HepG2 (cell line): Measurements from ENCODE around the gene CRYM. TPM values are rescaled to one million over a fixed set of nuclear protein-coding genes. Genes with fewer than 3 reads are reported as not detected.

ENCODE experiments used
- AGO1 ChIP-seq: fragments of 200-400 bp; formaldehyde crosslinking; IDR thresholded peaks from 2 replicates; pipeline ENCODE4 v1.6.1; 2017; ENCODE audit warnings: mild to moderate bottlenecking, low read depth, low read length, moderate library complexity; ENCODE audit not compliant: poor library complexity, severe bottlenecking
- ARHGAP35 ChIP-seq: sonication (generic); formaldehyde crosslinking; IDR thresholded peaks from 2 replicates; pipeline ENCODE4 v1.9.0; 2022; ENCODE audit warnings: mild to moderate bottlenecking, inconsistent platforms, moderate library complexity, missing genetic modification reagents, borderline replicate concordance
- ATF7-NPFF ChIP-seq: sonication (generic); formaldehyde crosslinking; IDR thresholded peaks from 2 replicates; pipeline ENCODE4 v1.8.1; 2023; ENCODE audit warnings: mild to moderate bottlenecking, low read depth, missing genetic modification reagents, moderate library complexity
- CAMTA2 ChIP-seq: sonication (generic); formaldehyde crosslinking; IDR thresholded peaks from 2 replicates; pipeline ENCODE4 v1.4.0; 2020; ENCODE audit warnings: mild to moderate bottlenecking, missing genetic modification reagents, borderline replicate concordance
- FOXP1 ChIP-seq, 2 experiments: fragments of 450-650 bp in 1 of 2; IDR thresholded peaks; 2 replicates each; pipeline ENCODE4 v1.6.1; 2017 to 2018; ENCODE audit warnings: antibody characterized with exemption in 1 of 2
- GTF2F1 ChIP-seq: fragments of 150-350 bp; IDR thresholded peaks from 2 replicates; pipeline ENCODE4 v1.6.1; 2014; ENCODE audit warnings: low read length
- KLF11 ChIP-seq: IDR thresholded peaks from 2 replicates; pipeline ENCODE4 v1.6.1; 2016; ENCODE audit warnings: missing compliant biosample characterization
- MBNL3 ChIP-seq: fragments of 250-450 bp; sonication (Bioruptor Pico); conservative IDR thresholded peaks from 2 replicates; pipeline ENCODE4 v1.8.0; 2022; ENCODE audit warnings: mild to moderate bottlenecking, inconsistent platforms
- MEF2D ChIP-seq: sonication (generic); formaldehyde crosslinking; IDR thresholded peaks from 2 replicates; pipeline ENCODE4 v1.5.1; 2020; ENCODE audit warnings: mild to moderate bottlenecking, missing genetic modification reagents
- MTF1 ChIP-seq: sonication (generic); formaldehyde crosslinking; IDR thresholded peaks from 2 replicates; pipeline ENCODE4 v1.5.0; 2020; ENCODE audit warnings: missing genetic modification reagents
- NPAS2 ChIP-seq: sonication (generic); formaldehyde crosslinking; IDR thresholded peaks from 2 replicates; pipeline ENCODE4 v1.8.0; 2022; ENCODE audit warnings: mild to moderate bottlenecking, missing genetic modification reagents, borderline replicate concordance
- PHF21A ChIP-seq: sonication (generic); formaldehyde crosslinking; IDR thresholded peaks from 2 replicates; pipeline ENCODE4 v1.5.0; 2020; ENCODE audit warnings: mild to moderate bottlenecking, missing genetic modification reagents
- POLR2A ChIP-seq, 2 experiments: IDR thresholded peaks; 2 replicates each; pipeline ENCODE4 v1.6.1; 2011; ENCODE audit warnings: low read depth in 2 of 2, low read length in 2 of 2, mild to moderate bottlenecking in 1 of 2, moderate library complexity in 1 of 2; ENCODE audit not compliant: insufficient read depth in 1 of 2
- RARA ChIP-seq: IDR thresholded peaks from 2 replicates; pipeline ENCODE4 v1.6.1; 2016; ENCODE audit warnings: missing genetic modification reagents, missing compliant biosample characterization
- RFXANK ChIP-seq: IDR thresholded peaks from 2 replicates; pipeline ENCODE4 v1.6.1; 2016
- SRY ChIP-seq: sonication (generic); formaldehyde crosslinking; IDR thresholded peaks from 2 replicates; pipeline ENCODE4 v1.8.0; 2022; ENCODE audit warnings: mild to moderate bottlenecking, missing genetic modification reagents
- SYNCRIP ChIP-seq: fragments of 200-400 bp; formaldehyde crosslinking; IDR thresholded peaks from 2 replicates; pipeline ENCODE4 v1.6.1; 2018; ENCODE audit warnings: mild to moderate bottlenecking, low read depth, low read length; ENCODE audit not compliant: insufficient read depth
- ZNF33B ChIP-seq: sonication (generic); formaldehyde crosslinking; IDR thresholded peaks from 2 replicates; pipeline ENCODE4 v1.5.1; 2020; ENCODE audit warnings: mild to moderate bottlenecking, missing genetic modification reagents
- ZNF550 ChIP-seq: sonication (generic); formaldehyde crosslinking; IDR thresholded peaks from 2 replicates; pipeline ENCODE4 v1.4.0; 2020; ENCODE audit warnings: mild to moderate bottlenecking, missing genetic modification reagents, borderline replicate concordance
- ZNF557 ChIP-seq: sonication (generic); formaldehyde crosslinking; IDR thresholded peaks from 2 replicates; pipeline ENCODE4 v1.4.0; 2020; ENCODE audit warnings: missing genetic modification reagents
- ZNF605 ChIP-seq: sonication (generic); formaldehyde crosslinking; IDR thresholded peaks from 2 replicates; pipeline ENCODE4 v1.8.0; 2022; ENCODE audit warnings: mild to moderate bottlenecking, missing genetic modification reagents
- ZNF713 ChIP-seq: sonication (generic); formaldehyde crosslinking; IDR thresholded peaks from 2 replicates; pipeline ENCODE4 v1.4.0; 2020; ENCODE audit warnings: mild to moderate bottlenecking, missing genetic modification reagents
- ZNF766 ChIP-seq: sonication (generic); formaldehyde crosslinking; IDR thresholded peaks from 2 replicates; pipeline ENCODE4 v1.5.0; 2020; ENCODE audit warnings: missing genetic modification reagents, borderline replicate concordance
- ZNF83 ChIP-seq: sonication (generic); formaldehyde crosslinking; IDR thresholded peaks from 2 replicates; pipeline ENCODE4 v1.4.0; 2020; ENCODE audit warnings: missing genetic modification reagents, mild to moderate bottlenecking, borderline replicate concordance
- polyA plus RNA-seq, 8 experiments: library from polyadenylated mRNA; depleted of rRNA in 3 of 8; stranded (reverse) in 7 of 8; unstranded in 1 of 8; fragments of >200 nt; fragmentation: Illumina TruSeq in 4 of 8; extraction: Trizol in 4 of 8; gene quantifications; 2 replicates each; pipeline versions ENCODE4 v1.2.1 to v1.2.3, GENCODE V29; 2011 to 2016; ENCODE audit warnings: low read depth in 4 of 8, missing spikeins in 1 of 8, mixed read lengths in 1 of 8; ENCODE audit not compliant: insufficient read depth in 1 of 8
- total RNA-seq, 5 experiments: library from RNA; depleted of rRNA; stranded (reverse); fragments of >200 nt; fragmentation: Illumina TruSeq; extraction: Trizol; gene quantifications; 2 replicates each; pipeline ENCODE4 v1.2.3, GENCODE V29; 2016; ENCODE audit warnings: low read depth in 1 of 5
- TF ChIP-seq, protein P1 (sequence below): sonication (generic); formaldehyde crosslinking; IDR thresholded peaks from 2 replicates; pipeline ENCODE4 v1.8.0; 2022; ENCODE audit warnings: missing genetic modification reagents, low read depth, mild to moderate bottlenecking, borderline replicate concordance
- TF ChIP-seq, protein P2 (sequence below): sonication (generic); formaldehyde crosslinking; IDR thresholded peaks from 2 replicates; pipeline ENCODE4 v1.8.0; 2022; ENCODE audit warnings: mild to moderate bottlenecking, missing genetic modification reagents
- TF ChIP-seq, protein P3 (sequence below), 2 experiments: IDR thresholded peaks; 2 replicates each; pipeline ENCODE4 v1.6.1; 2011 to 2012; ENCODE audit warnings: low read length in 2 of 2, borderline replicate concordance in 1 of 2, low read depth in 1 of 2, mild to moderate bottlenecking in 1 of 2, moderate library complexity in 1 of 2

Gene CRYM
- total and polyA plus RNA-seq, 2 of the 13 experiments (the other 11 are each of a cell fraction or from before 2014, with no cell fraction given): 1.9 to 2.2 TPM

DNA sequence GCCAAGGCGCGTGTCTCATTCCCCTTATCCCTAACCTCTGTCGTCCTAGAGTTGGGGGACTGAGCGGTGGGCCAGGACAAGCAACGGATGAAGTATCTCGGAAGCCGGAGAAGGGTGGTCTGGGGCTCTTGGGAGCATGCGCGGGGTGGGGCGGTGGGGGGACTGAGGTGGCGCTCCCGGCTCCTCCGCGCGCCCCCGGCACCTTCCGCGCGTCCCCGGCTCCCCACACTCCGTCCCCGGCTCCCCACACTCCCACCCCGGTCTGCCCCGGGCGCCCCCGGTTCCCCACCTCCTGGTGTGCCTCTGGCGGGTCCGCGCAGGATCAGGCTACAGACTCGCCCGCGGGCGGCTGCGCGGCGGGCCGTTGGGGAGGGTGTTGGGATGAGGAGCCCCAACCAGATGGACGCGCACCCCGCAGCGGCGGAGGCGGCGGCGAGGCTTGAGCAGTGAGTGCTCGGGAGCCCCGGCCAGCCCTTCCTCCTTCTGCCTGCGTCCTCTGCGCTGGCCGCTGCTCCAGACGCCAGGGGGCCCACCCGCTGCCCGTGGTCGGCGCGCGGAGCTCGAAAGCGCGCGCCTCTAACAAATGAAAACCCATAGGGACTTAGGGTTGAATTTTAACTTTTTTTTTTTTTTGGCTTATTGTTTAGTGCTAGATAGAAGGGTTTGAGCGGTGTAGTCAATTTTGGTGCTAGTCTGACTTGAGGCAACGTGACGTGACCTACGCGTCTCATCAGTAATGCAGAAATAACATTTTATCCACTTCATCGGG is 5.6 kb upstream of the CRYM start (continued):
- TF ChIP-seq RARA (0 out of 2 replicates have a peak, but pooled peaks have one; percentile 25), KLF11 (CRISPR knock-in tag) (no peak), ZNF83 (CRISPR knock-in tag) (no peak), ARHGAP35 (CRISPR knock-in tag) (no peak), MEF2D (CRISPR knock-in tag) (no peak), FOXP1 (IDR thresholded peaks at IDR 0.05) (no peak), FOXP1 (CRISPR knock-in tag; IDR thresholded peaks at IDR 0.05) (no peak), AGO1 (peak; percentile 69), ZNF33B (CRISPR knock-in tag) (no peak), ZNF557 (CRISPR knock-in tag) (peak; percentile 29; the same call in 1 of the 2 replicates), ZNF550 (CRISPR knock-in tag) (no peak), ZNF605 (CRISPR knock-in tag) (no peak), MBNL3 (CRISPR knock-in tag) (no peak), POLR2A (IDR thresholded peaks at IDR 0.05; ENCODE audit: insufficient read depth in 1 of 2, low read depth in 2 of 2, low read length in 2 of 2) (no peak), SYNCRIP (no peak), GTF2F1 (no peak), ZNF713 (CRISPR knock-in tag) (no peak), RFXANK (no peak), PHF21A (CRISPR knock-in tag) (peak; percentile 37; the same call in 1 of the 2 replicates), SRY (no peak), NPAS2 (CRISPR knock-in tag) (no peak), MTF1 (CRISPR knock-in tag) (no peak), ZNF766 (no peak), CAMTA2 (CRISPR knock-in tag) (no peak), ATF7-NPFF (CRISPR knock-in tag) (no peak)
- TF ChIP-seq, protein P1, sequence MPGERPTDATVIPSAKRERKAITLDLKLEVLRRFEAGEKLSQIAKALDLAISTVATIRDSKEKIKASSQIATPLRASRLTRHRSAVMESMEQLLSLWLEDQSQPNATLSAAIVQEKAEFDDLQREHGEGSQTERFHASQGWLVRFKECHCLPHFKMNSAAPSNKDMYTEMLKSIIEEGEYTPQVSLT (CRISPR knock-in tag): no peak
- TF ChIP-seq, protein P2, sequence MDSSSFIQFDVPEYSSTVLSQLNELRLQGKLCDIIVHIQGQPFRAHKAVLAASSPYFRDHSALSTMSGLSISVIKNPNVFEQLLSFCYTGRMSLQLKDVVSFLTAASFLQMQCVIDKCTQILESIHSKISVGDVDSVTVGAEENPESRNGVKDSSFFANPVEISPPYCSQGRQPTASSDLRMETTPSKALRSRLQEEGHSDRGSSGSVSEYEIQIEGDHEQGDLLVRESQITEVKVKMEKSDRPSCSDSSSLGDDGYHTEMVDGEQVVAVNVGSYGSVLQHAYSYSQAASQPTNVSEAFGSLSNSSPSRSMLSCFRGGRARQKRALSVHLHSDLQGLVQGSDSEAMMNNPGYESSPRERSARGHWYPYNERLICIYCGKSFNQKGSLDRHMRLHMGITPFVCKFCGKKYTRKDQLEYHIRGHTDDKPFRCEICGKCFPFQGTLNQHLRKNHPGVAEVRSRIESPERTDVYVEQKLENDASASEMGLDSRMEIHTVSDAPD (CRISPR knock-in tag): no peak
- TF ChIP-seq, protein P3, sequence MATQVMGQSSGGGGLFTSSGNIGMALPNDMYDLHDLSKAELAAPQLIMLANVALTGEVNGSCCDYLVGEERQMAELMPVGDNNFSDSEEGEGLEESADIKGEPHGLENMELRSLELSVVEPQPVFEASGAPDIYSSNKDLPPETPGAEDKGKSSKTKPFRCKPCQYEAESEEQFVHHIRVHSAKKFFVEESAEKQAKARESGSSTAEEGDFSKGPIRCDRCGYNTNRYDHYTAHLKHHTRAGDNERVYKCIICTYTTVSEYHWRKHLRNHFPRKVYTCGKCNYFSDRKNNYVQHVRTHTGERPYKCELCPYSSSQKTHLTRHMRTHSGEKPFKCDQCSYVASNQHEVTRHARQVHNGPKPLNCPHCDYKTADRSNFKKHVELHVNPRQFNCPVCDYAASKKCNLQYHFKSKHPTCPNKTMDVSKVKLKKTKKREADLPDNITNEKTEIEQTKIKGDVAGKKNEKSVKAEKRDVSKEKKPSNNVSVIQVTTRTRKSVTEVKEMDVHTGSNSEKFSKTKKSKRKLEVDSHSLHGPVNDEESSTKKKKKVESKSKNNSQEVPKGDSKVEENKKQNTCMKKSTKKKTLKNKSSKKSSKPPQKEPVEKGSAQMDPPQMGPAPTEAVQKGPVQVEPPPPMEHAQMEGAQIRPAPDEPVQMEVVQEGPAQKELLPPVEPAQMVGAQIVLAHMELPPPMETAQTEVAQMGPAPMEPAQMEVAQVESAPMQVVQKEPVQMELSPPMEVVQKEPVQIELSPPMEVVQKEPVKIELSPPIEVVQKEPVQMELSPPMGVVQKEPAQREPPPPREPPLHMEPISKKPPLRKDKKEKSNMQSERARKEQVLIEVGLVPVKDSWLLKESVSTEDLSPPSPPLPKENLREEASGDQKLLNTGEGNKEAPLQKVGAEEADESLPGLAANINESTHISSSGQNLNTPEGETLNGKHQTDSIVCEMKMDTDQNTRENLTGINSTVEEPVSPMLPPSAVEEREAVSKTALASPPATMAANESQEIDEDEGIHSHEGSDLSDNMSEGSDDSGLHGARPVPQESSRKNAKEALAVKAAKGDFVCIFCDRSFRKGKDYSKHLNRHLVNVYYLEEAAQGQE (IDR thresholded peaks at IDR 0.05; ENCODE audit: borderline replicate concordance in 1 of 2, low read depth in 1 of 2, low read length in 2 of 2): no peak
